HPDE6-E6E7 (cell line): Measurements from ENCODE around the gene RAB1B.
"Not testable (repeated sequence)": the region's sequence is repeated elsewhere in the genome, so short reads cannot be mapped to it uniquely, and the experiment has no call there.

Source experiments
- DNase-seq: peaks from one replicate; pipeline ENCODE4 v3.0.0; 2011; ENCODE audit warnings: missing footprints; ENCODE audit errors: extremely low spot score

Gene RAB1B

DNA sequence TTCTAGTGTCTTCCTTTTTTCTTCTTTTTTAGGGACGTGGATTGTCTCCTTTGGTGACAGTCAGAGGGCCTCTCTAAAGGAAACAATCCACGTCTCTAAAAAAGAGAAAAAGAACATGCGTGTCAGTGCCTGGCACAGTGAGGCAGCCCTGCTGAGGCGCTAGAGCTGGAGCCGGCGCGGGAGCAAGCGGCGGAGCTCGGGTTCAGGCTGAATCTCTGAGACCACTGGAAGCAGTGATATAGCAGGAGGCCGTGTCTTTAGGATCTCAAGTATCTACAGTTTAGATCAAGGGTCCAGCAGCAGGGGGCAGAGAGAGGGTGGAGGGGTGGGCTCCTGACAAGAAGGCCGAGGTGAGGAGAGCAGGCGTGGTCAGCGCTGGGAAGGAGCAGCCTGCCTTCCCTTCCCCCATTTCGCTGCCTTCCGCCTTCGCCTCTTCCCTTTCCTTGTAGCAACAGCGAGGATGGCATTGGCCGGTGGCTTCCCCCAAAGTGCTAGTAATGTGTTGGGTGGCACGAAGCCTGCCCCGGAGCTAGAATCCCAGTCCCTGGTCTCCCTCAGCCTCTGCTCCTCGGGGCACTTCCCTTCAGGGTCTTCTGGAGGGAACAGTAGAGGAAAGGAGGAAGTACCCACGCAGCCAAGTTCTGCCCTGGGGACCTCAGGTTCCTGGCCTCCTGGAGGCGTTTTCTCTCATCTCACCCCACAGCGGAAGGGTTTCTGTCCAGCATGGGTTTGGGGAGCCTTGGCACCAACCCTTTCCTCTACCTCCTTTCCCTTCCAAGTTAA lies 28.2 kb upstream of the RAB1B start:
- no peak for DNase-seq

DNA sequence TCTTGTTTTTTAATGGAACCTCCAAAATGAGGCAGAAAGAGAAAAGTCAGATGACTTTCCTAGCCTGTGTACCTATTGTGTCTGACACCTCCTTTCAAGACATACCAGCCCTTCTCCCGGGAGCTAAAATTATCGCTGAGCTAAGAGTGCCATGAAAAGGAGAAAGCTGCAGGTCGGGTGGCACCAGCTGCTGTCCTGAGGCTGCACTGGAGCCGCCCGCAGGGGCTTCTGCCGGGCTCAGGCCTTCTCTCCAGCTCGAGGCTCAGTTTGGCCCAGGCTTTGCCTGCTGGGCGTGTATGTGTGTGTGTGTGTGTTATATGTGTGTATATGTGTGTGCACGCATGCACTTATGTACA lies 27.7 kb upstream of the RAB1B start:
- DNase-seq, result no peak

DNA sequence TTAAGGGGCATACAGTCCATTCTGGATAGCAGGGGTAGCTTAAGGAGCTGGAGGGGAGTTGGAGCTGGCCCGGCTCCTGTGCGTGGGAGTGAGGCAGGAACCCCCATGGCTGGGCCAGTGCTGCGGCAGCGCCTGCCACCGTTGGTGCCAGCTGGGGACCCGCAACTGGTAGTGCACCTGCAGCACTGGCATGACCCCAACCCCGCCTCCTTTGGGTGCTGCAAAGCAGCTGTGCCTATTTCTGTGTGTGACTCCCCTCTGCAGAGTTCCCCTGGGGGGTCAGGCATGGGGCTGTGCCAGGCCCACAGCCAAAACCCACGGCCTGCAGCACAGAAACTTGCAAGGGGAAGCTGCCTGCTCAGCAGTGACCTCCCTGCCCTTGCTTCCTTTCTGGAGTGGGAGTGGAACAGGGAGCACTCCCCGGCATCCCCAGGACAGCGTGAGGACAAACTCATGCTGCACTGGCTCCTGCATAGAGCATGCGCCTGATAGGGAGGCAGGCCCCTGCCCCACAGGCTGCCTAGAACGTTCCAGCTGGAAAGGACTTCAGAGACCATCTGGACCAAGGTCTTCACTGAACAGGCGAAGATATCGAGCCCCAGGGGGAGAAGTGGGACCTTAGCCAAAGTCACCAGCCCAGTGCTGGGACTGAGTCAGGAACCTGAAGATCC lies 26.2 kb upstream of the RAB1B start:
- DNase-seq, result no peak

DNA sequence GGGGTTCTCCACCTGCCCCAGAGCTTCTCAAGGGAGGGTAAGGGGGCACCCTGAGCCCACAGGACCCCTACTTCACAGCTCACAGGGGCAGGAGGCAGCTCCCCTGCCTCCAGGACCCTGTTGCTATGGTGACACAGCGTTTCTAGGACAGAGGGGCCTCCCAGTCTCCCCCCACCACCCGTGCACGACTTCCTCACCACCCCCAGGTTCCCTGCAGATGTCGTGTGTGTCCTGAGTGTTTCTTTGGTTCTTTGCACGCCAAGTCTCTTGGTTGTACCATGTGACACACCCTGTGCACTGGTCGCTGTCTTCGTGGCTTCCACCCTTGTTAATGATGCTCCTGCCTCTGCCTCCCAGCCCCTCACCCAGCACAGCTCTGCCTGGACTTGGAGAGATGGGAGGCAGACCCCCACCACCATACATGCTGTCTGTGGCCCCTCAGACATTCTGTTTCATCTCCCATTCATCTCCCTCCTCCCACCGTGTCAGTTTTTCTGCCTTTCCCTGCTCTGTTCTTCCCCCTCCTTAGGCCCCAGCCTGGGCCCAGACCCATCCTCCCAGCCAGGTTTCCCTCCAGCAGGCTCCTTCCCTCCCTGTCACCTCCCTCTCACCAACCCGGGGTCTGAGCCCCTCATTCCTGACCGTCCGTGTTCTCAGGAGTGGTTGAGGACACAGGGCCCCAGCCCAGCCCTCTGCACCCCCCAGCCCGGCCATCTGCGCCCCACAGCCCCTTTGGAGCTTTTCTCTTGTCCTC lies 24.5 kb upstream of the RAB1B start:
- no peak for DNase-seq

DNA sequence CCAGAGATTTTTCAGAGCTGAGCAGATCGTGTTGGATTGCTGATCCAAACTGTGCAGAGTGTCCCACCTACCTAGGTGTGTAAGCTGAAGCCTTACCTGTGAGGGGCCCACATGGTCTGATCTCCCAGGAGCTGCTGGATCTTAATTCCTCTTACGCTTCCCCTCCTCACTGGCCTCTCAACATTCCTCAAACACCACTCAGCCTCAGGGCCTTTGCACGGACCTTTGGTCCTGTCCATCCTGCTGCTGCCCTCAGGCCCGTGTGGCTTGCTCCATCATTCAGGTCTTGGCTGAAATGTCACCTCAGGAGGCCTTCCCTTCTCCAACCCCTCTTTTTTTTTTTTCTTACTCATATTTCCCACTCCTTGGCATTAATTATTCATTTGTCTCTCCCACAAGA lies 21.1 kb upstream of the RAB1B start:
- DNase-seq, result no peak

DNA sequence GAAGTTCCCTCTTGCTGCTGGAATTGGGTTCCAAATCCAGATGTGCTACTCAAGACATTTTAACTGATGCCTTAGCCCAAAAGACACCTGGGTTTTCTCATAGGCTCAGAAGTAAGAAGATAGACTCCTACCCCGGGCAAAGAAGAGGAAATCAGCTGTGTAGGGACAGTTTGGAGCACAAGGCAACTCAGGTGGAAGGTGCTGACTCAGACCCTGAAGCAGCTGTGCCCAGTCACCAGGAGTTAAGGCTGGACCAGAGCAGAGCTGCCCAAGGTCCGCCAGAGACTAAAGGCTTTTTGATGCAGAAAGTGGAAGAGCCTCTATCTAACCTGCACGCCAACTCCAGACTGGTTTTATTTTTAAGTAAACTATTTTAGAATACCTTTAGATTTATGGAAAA lies 20.6 kb upstream of the RAB1B start:
- DNase-seq, result no peak

DNA sequence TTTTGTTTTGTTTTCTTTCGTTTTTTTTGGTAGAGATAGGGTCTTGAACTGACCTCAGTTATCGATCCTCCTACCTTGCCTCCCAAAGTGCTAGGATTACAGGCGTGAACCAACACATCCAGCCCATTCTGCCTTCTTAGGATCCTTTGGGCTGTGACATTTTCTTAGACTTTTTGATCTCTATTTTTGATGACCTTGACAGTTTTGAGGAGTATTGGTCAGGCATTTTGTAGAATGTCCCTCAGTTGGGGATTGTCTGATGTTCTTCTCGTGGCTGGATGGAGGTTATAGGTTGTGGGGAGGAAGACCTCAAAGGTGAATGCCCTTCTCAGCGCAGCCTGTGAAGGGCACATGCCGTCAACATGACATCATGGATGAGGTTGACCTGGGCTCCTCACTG lies 19.5 kb upstream of the RAB1B start:
- DNase-seq, result no peak

DNA sequence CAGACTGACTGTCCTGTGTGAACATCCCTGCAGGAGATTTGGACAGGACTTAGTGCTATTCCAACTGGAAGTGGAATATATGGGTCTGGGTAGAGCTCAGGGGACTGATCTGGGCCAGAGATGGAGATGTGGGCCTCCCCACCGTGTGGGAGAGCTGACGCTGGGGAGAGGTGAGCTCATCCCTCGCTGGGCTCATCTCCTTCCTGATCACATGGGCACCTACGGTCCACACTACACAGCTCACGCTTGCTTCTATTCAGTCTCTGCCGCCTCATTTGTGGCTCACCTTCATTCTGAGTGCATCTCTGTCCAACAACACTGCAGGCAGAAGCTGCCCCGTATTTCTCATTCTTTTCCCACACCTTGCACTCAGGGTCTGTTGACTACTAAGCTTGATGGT lies 16.6 kb upstream of the RAB1B start:
- no peak for DNase-seq

DNA sequence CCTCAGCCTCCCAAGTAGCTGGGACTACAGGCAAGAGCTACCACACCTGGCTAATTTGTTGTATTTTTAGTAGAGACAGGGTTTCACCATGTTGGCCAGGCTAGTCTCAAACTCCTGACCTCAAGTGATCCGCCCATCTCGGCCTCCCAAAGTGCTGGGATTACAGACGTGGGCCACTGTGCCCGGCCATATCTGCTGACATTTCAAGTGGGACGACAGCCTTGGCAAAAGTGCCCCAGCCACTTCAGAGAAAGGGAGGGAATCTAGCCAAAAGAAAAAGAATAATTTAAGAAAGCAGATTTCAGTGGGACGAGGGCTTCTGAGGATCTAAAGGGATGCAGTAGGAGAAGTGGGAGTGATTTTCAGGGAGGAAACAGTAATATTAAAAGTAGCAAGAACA lies 15.4 kb upstream of the RAB1B start:
- DNase-seq, result not testable (repeated sequence)

DNA sequence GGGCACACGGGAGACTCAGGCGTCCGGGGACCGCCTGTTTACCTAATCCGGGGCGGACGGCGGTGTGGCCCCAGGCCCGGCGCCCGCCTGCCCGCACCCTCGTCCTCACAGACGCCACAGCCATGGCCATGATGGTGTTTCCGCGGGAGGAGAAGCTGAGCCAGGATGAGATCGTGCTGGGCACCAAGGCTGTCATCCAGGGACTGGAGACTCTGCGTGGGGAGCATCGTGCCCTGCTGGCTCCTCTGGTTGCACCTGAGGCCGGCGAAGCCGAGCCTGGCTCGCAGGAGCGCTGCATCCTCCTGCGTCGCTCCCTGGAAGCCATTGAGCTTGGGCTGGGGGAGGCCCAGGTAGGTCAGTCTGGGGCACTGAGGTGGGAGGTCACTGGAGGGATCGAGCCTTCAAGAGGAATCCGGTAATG lies 10.0 kb upstream of the RAB1B start:
- DNase-seq, result no peak

DNA sequence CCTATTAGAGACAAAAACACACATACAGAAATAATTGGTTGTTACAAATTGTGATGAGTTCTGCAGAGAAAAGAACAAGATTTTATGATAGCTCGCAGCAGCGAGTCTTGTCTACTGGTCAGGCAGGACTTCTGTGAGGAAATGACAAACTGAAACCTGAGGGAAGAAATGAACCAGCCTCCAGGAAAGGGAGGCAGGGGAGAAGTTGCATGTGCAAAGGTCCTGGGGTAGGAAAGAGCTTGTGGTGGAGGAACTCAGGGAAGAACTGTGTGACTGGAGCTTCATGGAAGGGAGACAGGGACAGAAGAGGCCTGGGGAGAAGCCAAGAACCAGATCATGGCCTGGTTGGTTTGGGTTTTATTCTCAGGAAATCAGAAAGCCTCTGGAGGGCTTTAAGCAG lies 9.2 kb upstream of the RAB1B start:
- no peak for DNase-seq

DNA sequence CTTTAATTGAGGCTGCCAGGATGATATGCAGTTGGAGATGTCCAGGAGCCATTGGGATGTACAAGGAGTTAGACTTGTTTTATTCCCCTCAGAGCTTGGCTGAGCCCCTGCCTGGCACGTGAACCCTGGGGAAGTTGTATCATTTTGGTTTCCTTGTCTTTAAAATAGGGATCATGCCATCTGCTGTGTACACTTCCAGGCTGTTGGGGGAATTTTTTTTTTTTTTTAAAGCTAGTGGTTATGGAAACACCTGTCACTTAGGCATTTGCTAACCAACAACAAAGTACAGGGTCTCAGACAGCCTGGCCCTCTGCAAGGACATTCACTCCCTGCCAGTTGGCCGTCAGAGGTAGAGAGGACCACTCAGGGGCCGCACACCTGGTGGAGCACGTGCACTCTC lies 8.5 kb upstream of the RAB1B start:
- DNase-seq, result no peak

DNA sequence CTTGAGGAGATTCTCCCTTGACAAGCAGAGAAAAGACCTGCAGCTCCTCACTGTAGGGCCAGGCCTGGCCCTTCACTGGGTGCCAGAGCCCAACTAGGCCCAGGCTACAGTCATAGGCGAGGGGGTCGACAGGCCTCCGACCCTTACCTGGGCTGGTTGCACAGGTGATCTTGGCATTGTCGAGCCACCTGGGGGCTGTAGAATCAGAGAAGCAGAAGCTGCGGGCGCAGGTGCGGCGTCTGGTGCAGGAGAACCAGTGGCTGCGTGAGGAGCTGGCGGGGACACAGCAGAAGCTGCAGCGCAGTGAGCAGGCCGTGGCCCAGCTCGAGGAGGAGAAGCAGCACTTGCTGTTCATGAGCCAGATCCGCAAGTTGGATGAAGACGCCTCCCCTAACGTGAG lies 6.9 kb upstream of the RAB1B start:
- DNase-seq, result no peak

DNA sequence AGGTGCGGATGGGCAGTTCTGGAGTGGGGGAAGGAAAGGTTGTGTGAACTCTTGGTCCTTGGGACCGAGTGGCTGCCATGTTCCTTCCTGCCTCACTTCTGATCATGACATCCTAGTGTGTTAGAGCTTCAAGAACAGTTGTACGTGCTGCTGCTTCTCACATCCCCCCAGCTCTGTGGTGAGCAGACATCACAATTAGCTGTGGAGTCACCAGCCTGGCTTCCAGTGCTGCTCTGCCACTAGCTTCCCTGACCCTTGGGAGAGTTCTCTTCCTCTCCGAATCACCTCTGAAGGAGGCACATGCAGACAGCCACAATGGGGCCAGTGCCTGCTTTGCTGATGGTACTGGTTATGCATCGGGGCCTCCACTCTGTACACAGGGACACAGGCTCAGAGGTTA lies 6.2 kb upstream of the RAB1B start:
- no peak for DNase-seq

DNA sequence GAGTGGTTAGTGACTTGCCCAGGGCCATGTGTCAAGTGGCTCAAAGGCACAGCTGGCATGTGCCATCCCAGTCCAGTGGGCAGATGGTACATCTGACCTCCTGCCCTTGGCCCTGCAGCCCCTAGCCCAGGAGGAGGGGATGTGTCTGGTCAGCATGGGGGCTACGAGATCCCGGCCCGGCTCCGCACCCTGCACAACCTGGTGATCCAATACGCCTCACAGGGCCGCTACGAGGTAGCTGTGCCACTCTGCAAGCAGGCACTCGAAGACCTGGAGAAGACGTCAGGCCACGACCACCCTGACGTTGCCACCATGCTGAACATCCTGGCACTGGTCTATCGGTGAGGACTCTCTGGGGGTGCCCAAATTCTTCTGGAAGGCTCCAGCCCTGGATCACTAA lies 5.7 kb upstream of the RAB1B start:
- no peak for DNase-seq

DNA sequence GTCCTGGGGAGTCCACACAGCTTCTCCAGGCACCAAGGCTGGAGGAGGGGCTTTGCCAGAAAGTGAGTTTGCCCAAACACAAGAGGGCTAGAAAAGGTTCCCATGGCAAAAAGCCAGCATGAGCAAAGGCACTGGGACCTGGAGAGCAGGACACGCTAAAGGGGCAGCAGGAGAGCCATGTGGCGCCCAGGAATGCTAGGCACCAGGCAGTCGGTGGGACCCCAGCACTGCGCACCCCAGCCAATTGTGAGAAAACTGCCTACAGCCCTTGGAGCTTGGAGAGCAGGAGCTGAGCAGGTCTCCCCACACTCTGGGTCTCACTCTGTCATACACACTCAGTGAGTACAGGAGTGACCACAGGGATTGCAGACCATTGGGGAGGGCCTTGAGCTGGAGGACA lies 5.2 kb upstream of the RAB1B start:
- no peak for DNase-seq

DNA sequence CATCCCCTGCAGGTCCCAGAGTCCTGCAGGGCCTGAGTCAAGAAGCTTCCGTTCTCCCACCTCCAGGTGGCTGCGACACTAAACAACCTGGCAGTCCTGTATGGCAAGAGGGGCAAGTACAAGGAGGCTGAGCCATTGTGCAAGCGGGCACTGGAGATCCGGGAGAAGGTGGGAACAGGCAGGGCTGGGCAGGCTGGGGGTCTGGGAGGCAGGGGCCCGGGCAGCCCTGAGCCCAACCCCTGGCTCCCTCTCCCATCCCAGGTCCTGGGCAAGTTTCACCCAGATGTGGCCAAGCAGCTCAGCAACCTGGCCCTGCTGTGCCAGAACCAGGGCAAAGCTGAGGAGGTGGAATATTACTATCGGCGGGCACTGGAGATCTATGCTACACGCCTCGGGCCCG lies 4.7 kb upstream of the RAB1B start:
- no peak for DNase-seq

DNA sequence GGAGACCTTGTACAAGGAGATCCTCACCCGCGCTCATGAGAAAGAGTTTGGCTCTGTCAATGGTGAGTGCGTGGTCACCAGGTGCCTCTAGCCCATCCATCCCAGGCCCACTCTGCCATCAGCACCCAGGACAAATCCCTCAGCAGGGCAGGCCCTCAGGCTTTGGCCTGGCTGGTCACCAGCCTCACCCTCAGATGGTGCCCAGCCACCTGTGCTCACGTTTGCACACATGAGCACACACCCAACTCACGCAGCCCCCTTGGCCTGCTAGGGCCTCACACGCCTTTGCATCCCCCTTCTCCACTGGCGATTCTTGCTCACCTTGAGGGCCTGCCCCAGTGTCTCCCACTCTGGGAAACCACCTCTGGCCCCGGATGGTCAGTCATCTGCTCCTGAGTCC lies 4.1 kb upstream of the RAB1B start:
- no peak for DNase-seq

DNA sequence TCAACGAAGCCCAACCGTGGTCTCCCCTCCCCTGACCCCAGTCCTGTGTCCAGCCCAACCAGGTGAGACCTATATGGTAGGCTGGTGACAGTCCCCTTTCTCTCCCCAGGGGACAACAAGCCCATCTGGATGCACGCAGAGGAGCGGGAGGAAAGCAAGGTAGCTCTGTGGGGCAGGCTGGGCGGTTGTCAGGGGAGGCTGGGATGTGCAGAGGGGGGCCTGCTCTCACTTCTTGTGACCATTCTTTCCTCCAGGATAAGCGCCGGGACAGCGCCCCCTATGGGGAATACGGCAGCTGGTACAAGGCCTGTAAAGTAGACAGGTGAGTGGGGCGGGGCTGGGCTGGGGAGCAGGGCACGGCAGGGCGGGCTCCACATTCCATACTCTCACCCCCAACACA lies 3.5 kb upstream of the RAB1B start:
- DNase-seq, result no peak

DNA sequence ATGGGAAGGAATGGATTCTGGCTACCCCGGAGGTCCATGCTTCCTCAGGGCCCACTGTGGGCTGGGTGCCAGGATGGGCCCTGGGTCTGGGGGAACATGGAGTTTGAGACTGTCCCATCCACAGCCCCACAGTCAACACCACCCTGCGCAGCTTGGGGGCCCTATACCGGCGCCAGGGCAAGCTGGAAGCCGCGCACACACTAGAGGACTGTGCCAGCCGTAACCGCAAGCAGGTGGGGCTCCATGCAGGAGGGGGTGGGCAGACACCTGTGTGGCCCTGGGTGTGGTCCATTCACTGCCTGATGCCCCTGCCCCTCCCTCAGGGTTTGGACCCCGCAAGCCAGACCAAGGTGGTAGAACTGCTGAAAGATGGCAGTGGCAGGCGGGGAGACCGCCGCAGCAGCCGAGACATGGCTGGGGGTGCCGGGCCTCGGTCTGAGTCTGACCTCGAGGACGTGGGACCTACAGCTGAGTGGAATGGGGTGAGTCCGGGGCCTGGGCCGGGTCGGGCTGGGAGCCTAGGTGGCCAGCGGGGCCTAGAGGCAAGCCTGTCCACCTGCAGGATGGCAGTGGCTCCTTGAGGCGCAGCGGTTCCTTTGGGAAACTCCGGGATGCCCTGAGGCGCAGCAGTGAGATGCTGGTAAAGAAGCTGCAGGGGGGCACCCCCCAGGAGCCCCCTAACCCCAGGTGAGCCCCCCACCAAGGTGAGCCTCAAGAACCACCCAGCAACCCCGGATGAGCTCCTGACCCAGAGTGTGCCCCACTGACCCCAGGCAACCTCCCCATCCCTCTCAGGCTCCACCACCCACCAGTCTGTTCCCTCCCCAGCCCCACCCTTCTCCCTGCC lies 2.7 kb upstream of the RAB1B start:
- DNase-seq, result no peak

DNA sequence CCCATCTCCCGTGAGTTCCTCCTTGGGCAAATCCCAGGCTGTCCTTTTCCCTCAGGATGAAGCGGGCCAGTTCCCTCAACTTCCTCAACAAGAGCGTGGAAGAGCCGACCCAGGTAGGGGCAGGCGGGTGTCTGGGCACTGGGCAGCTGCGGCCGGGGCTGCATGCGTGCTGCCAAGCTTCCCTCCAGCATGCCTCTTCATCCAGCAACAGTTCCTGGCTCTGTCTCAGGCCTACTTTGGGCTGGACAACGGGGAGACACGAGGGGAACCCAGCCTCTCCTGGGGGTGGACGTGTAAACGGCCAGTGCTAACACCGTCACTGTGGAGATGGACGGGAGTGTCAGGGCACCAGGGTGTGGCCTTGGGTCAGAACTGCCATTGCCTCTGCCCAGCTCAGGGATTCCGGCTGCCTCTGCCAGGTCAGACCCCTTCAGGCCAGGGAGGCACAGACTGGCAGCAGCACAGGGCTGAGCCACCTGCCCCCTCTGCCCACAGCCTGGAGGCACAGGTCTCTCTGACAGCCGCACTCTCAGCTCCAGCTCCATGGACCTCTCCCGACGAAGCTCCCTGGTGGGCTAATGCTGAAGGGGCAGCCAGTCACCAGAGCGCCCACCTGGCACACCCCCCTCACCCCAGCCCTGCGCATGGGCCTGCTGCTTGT lies 1.9 kb upstream of the RAB1B start:
- DNase-seq, result no peak

DNA sequence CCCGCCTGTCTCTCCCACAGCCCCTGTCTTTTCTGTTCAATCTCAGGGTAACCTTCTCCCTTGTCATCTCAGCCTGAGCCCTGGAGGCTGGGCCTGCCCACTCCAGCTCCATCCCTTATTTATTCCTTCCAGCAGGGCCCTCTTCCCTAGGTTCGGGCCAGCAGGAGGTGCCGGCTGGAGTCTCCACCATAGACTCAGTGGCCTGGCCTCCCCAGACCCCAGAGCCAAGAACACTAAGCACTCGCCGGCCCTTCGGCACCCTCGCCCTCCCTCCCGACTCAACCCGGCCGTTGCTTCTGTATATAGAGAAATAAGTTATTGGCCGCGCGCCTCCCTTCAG lies 1.4 kb upstream of the RAB1B start:
- DNase-seq, result no peak
